Measurements from ENCODE around the gene GLCCI1.

GRCh38 chr7:7992506-7992905 is 23.9 kb downstream of the GLCCI1 start:
- no peak for TF ChIP-seq CTCF (IDR thresholded peaks at IDR 0.05; ENCODE audit: low read length)
- TF ChIP-seq EZH2 (IDR thresholded peaks at IDR 0.05; ENCODE audit: borderline replicate concordance, low read length) = no peak

All from OCI-LY1 (cell line).